ENCODE measurements around the gene FNBP1L.

The FNBP1L gene

GRCh38 chr1:93592551-93592949, 144.6 kb downstream of the FNBP1L start:
- no peak for DNase-seq (ENCODE audit: low read depth)

GRCh38 chr1:93593854-93594602, 146.1 kb downstream of the FNBP1L start:
- DNase-seq (ENCODE audit: low read depth): peak; percentile 72

GRCh38 chr1:93594603-93594880, 146.6 kb downstream of the FNBP1L start:
- DNase-seq (ENCODE audit: low read depth): no peak

GRCh38 chr1:93595266-93595665, 147.3 kb downstream of the FNBP1L start:
- DNase-seq (ENCODE audit: low read depth): peak; percentile 71

- peak; percentile 27 for DNase-seq (ENCODE audit: low read depth)
These were observed 147.8 kb downstream of the FNBP1L start for GRCh38 chr1:93595743-93596142.

GRCh38 chr1:93596329-93597089, 148.6 kb downstream of the FNBP1L start:
- DNase-seq (ENCODE audit: low read depth): no peak

- no peak for DNase-seq (ENCODE audit: low read depth)
These were observed 149.8 kb downstream of the FNBP1L start for GRCh38 chr1:93597709-93598108.

- no peak for DNase-seq (ENCODE audit: low read depth)
These were observed 150.5 kb downstream of the FNBP1L start for GRCh38 chr1:93598396-93598795.

GRCh38 chr1:93598861-93599439, 151.0 kb downstream of the FNBP1L start:
- no peak for DNase-seq (ENCODE audit: low read depth)

- no peak for DNase-seq (ENCODE audit: low read depth)
These were observed 151.6 kb downstream of the FNBP1L start for GRCh38 chr1:93599479-93599878.

GRCh38 chr1:93600663-93601062, 152.7 kb downstream of the FNBP1L start:
- no peak for DNase-seq (ENCODE audit: low read depth)

GRCh38 chr1:93601686-93602085, 153.8 kb downstream of the FNBP1L start:
- DNase-seq (ENCODE audit: low read depth): no peak

- DNase-seq (ENCODE audit: low read depth): no peak
These were observed 154.2 kb downstream of the FNBP1L start for GRCh38 chr1:93602101-93602500.

- no peak for DNase-seq (ENCODE audit: low read depth)
These were observed 155.2 kb downstream of the FNBP1L start for GRCh38 chr1:93603106-93603505.

- no peak for DNase-seq (ENCODE audit: low read depth)
These were observed 155.7 kb downstream of the FNBP1L start for GRCh38 chr1:93603601-93604000.
